Measurements from ENCODE around the gene SEC61B.

GRCh38 chr9:99173570-99174504 lies 48.2 kb upstream of the SEC61B start:
- TF ChIP-seq SP1 (IDR thresholded peaks at IDR 0.05): no peak
- TF ChIP-seq ARNT (IDR thresholded peaks at IDR 0.05): no peak
- no peak for TF ChIP-seq TARDBP (IDR thresholded peaks at IDR 0.05)
- TF ChIP-seq FOXK2 (IDR thresholded peaks at IDR 0.05): no peak
- no peak for TF ChIP-seq FOXM1 (IDR thresholded peaks at IDR 0.05; ENCODE audit: borderline replicate concordance)
- TF ChIP-seq NFRKB (IDR thresholded peaks at IDR 0.05): no peak
- no peak for TF ChIP-seq BHLHE40 (IDR thresholded peaks at IDR 0.05; ENCODE audit: borderline replicate concordance)
- no peak for TF ChIP-seq ELF4 (IDR thresholded peaks at IDR 0.05)
- TF ChIP-seq SUZ12 (IDR thresholded peaks at IDR 0.05): no peak
- no peak for TF ChIP-seq FOXA1 (IDR thresholded peaks at IDR 0.05)
- no peak for TF ChIP-seq L3MBTL2 (conservative IDR thresholded peaks at IDR 0.05)
- no peak for TF ChIP-seq ZNF384 (IDR thresholded peaks at IDR 0.05)
- TF ChIP-seq LEF1 (IDR thresholded peaks at IDR 0.05; ENCODE audit: borderline replicate concordance): no peak
